Kidney (tissue), 14 donors: Measurements from ENCODE around the gene RANBP1. TPM values are rescaled to one million over a fixed set of nuclear protein-coding genes. Genes with fewer than 3 reads are reported as not detected.

ENCODE experiments used
- DNase-seq, 5 donors: peaks; one replicate each; pipeline ENCODE4 v3.0.0-alpha.2; 2013 to 2020
- FAIRE-seq: peaks from 2 replicates; lab custom pipeline; 2012; peaks lifted over from hg19 to GRCh38; lab: Jason Lieb, UNC
- H3K27ac ChIP-seq, 2 donors: one replicate each; pipeline ENCODE4 v1.7.0; 2013; ENCODE audit warnings: low read depth in 2 of 2, low read length in 2 of 2, inconsistent platforms in 1 of 2
- H3K27me3 ChIP-seq: one replicate; pipeline ENCODE4 v1.7.1; 2013; ENCODE audit warnings: low read length, inconsistent platforms; ENCODE audit not compliant: control insufficient read depth, insufficient read depth
- H3K36me3 ChIP-seq, 3 donors: one replicate each; pipeline versions ENCODE4 v1.7.0 to v1.7.1; 2013; ENCODE audit warnings: low read length in 3 of 3, control low read depth in 1 of 3, inconsistent platforms in 1 of 3; ENCODE audit not compliant: insufficient read depth in 3 of 3, control insufficient read depth in 2 of 3
- H3K4me1 ChIP-seq, 3 donors: one replicate each; pipeline versions ENCODE4 v1.7.0 to v1.7.1; 2013; ENCODE audit warnings: low read length in 3 of 3, inconsistent platforms in 1 of 3, low read depth in 1 of 3; ENCODE audit not compliant: control insufficient read depth in 2 of 3, insufficient read depth in 2 of 3
- H3K4me3 ChIP-seq, 3 donors: one replicate each; pipeline versions ENCODE4 v1.7.0 to v1.8.1; 2013; ENCODE audit warnings: low read length in 3 of 3, control low read depth in 1 of 3, inconsistent platforms in 1 of 3
- H3K9ac ChIP-seq, 3 donors: one replicate each; pipeline versions ENCODE4 v1.7.0 to v1.7.1; 2013; ENCODE audit warnings: low read length in 3 of 3, control low read depth in 1 of 3, inconsistent platforms in 1 of 3
- H3K9me3 ChIP-seq, 3 donors: one replicate each; pipeline versions ENCODE4 v1.7.0 to v1.7.1; 2013; ENCODE audit warnings: low read length in 3 of 3, control low read depth in 1 of 3, inconsistent platforms in 1 of 3; ENCODE audit not compliant: control insufficient read depth in 2 of 3, insufficient read depth in 1 of 3
- intact Hi-C: fragments of 100-400 bp; cut with DNase I; formaldehyde crosslinking; loops from one replicate; pipeline ENCODE4 v1.11.1; 2022
- polyA plus RNA-seq: library from polyadenylated mRNA; stranded (reverse); fragments of 350-450 nt; fragmentation: Illumina TruSeq; extraction: RNeasy Lipid Tissue Mini Kit (QIAGEN cat#74804); gene quantifications from one replicate; pipeline ENCODE4 v1.2.3, GENCODE V29; 2014; ENCODE audit warnings: low read depth, low replicate concordance; ENCODE audit not compliant: insufficient read depth
- total RNA-seq: library from RNA; stranded (reverse); fragmentation: NEBNext Ultra II Directional; extraction: Animal tissue kit (Norgen Biotek cat#: 25700); gene quantifications from one replicate; pipeline ENCODE4 v1.2.1, GENCODE V29; 2021
- TF ChIP-seq, protein P1 (sequence below): IDR thresholded peaks from 3 replicates; pipeline ENCODE4 v1.5.1; 2012; ENCODE audit warnings: mild to moderate bottlenecking, moderate library complexity, borderline replicate concordance; ENCODE audit not compliant: insufficient read depth; ENCODE audit errors: extremely low read depth
- donor health status: control.
- donor health status: control.
- donor health status: control.
- donor health status: control.
- donor health status: control.
- donor health status: DM: yes; HTN: yes; CAD: no.
- donor health status: Normal renal cell carcinoma (clear cell type).

The RANBP1 gene
- total and polyA plus RNA-seq, 2 donors from 2014 or later = 67.2 to 80.5 TPM

DNA sequence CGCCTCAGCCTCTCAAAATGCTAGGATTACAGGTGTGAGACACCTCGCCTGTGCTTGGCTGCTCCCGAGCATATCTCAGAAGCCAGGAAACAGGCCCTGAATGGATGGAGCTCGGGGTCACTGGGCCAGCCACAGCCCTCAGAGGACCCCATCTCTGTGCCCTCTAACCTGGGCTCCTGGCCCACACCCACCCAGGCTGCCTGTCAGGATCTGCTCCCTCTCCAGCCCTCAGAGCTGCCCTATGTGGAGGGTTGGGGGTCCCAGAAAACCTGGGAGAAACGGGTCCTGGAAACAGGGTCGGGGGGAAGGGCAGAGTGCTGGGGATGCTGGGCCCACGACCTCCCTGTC, 40.1 kb downstream of the RANBP1 start:
- TF ChIP-seq, protein P1, sequence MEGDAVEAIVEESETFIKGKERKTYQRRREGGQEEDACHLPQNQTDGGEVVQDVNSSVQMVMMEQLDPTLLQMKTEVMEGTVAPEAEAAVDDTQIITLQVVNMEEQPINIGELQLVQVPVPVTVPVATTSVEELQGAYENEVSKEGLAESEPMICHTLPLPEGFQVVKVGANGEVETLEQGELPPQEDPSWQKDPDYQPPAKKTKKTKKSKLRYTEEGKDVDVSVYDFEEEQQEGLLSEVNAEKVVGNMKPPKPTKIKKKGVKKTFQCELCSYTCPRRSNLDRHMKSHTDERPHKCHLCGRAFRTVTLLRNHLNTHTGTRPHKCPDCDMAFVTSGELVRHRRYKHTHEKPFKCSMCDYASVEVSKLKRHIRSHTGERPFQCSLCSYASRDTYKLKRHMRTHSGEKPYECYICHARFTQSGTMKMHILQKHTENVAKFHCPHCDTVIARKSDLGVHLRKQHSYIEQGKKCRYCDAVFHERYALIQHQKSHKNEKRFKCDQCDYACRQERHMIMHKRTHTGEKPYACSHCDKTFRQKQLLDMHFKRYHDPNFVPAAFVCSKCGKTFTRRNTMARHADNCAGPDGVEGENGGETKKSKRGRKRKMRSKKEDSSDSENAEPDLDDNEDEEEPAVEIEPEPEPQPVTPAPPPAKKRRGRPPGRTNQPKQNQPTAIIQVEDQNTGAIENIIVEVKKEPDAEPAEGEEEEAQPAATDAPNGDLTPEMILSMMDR = no peak
- Histone ChIP-seq H3K9me3 (no peaks in the 10 kb centered on the region), H3K4me3 (no peak overlapping the region), H3K4me1 (no peaks in the 10 kb centered on the region), H3K27me3 (no peaks in the 10 kb centered on the region), H3K9ac (no peak overlapping the region), H3K27ac (no peak overlapping the region), H3K36me3 (no peaks in the 10 kb centered on the region)
- FAIRE-seq (no peak), DNase-seq (no peak)
- intact Hi-C loops = loop anchor here (10.0 kb wide), 1 partner anchor 139 kb away; no protein-coding TSS in a partner anchor

DNA sequence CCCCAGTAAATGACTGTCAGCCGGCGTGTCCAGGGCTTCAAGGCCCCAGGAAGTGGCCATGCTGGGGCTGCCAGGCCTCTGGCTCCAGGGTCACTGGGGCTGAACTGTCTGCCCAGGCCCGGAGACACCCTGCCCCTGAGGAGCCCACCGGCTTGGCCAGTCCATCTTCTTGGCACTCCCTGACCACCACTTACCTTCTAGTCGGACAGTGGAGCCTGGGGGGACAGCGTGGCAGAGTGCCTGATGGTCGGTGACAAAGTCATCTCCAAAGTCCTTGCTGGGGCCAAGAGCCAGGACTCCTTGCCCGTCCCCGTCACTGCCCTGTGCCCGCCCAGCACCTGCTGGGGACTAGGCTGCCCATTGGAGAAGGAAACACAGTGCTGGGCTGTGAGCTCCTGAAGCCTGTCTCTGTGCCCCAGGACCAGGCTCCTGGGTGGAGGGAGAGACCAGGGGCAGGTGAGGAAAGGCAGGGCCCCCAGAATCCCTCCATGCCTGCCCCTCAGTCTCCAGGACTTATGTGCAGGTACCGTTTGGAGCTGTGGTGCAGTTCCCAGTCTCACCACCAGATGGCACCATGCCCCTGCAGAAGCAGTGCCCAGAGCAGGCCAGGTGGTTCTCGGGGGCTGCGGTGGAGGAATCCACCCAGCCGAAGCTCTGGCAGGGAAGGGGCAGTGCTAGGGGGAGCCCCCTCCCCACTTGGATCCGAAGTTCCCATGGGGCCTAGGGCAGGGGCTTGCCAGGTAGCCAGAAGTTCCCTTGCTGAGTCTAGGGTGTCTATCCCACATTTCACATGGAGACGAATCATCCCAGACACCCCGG, 40.9 kb downstream of the RANBP1 start:
- FAIRE-seq (no peak), DNase-seq (peak; percentile 87 to 94 (median 89))
- TF ChIP-seq, protein P1 = peak; percentile 99
- Histone ChIP-seq H3K36me3 (no peaks in the 10 kb centered on the region), H3K9ac (no peak overlapping the region), H3K4me1 (no peaks in the 10 kb centered on the region), H3K9me3 (no peaks in the 10 kb centered on the region), H3K27me3 (no peaks in the 10 kb centered on the region), H3K27ac (no peak overlapping the region), H3K4me3 (no peak overlapping the region)
- intact Hi-C loops = loop anchor here (10.0 kb wide), 1 partner anchor 138 kb away; no protein-coding TSS in a partner anchor

DNA sequence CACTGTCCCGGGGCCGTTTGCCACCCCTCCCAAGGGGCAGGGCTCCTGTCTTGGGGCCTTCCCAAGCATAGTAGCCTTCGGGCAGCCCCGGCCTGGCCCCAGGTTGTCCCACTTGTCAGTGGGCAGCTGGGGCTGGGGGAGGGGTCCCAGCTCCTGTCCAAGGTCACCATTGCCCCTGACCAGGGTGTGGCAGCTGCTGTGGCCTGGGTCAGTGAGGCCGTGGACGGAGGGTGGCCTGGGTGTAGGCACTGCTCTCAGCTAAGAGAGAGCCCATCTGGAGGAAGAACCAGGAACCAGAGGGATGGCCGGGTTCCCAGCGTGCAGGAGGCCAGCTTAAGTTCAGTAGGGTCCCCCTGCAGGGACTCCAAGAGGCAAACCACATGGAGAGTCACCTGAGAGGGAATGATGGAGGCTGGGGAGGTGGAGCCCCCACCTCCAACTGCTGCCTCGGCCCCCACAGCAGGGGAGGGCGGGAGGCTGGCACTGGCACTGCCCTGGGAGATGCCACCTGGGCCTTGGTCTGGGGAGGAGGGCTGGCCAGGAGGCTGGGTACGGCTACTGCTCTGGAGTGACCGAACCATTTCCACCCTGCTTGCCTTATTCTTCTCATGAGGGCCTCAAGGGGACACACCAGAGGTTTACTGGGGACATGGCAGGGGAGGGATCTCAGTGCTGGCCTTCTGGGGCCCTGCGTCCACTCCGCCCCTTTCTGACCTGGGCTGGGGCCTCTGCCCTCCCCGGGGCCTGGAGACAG, 41.7 kb downstream of the RANBP1 start:
- H3K9me3 ChIP-seq = no peaks in the 10 kb centered on the region
- peak in 1 of 5 donors; percentile 70 for DNase-seq
- H3K27me3 ChIP-seq = no peaks in the 10 kb centered on the region
- intact Hi-C loops = loop anchor here (10.0 kb wide), 1 partner anchor 137 kb away; no protein-coding TSS in a partner anchor
- no peak for FAIRE-seq
- H3K9ac ChIP-seq = no peak overlapping the region
- TF ChIP-seq, protein P1 = no peak
- no peaks in the 10 kb centered on the region for H3K4me1 ChIP-seq
- H3K4me3 ChIP-seq = no peak overlapping the region
- no peaks in the 10 kb centered on the region for H3K36me3 ChIP-seq
- H3K27ac ChIP-seq = no peak overlapping the region
